ENCODE measurements around the gene SGCD. TPM values are rescaled to one million over a fixed set of nuclear protein-coding genes. Genes with fewer than 3 reads are reported as not detected.

SGCD gene
- total RNA-seq, 1 donor from 2014 or later: 8.8 TPM

DNA sequence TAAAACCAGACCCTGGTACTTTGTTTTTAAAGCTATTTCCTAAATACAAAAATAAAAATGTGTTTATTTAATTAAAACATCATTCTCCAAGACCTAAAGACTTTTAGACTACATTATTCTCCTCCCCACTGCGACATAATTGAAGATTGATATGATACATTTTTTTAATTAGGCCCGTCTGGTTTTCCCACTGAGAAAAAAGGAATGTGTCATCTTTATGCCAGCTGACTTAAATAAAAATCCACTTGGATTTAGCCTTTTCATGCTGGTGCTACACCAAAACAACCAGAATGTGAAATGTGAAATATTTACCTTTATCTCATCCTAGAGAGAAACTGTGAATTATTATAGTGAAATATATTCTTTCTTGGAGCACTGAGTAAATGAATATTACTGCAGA is 367.6 kb downstream of the SGCD start:
- DNase-seq (ENCODE audit: extremely low spot score, unreplicated experiment): no peak
- Mint-ChIP-seq H3K27me3 (peaks cover 4% of the 10 kb centered on the region), H3K4me3 (no peak overlapping the region), H3K36me3 (peaks cover 4% of the 10 kb centered on the region), H3K4me1 (ENCODE audit: unreplicated experiment) (peaks cover 14% of the 10 kb centered on the region), H3K27ac (no peak overlapping the region), H3K9me3 (no peaks in the 10 kb centered on the region)
- TF ChIP-seq, protein P1, sequence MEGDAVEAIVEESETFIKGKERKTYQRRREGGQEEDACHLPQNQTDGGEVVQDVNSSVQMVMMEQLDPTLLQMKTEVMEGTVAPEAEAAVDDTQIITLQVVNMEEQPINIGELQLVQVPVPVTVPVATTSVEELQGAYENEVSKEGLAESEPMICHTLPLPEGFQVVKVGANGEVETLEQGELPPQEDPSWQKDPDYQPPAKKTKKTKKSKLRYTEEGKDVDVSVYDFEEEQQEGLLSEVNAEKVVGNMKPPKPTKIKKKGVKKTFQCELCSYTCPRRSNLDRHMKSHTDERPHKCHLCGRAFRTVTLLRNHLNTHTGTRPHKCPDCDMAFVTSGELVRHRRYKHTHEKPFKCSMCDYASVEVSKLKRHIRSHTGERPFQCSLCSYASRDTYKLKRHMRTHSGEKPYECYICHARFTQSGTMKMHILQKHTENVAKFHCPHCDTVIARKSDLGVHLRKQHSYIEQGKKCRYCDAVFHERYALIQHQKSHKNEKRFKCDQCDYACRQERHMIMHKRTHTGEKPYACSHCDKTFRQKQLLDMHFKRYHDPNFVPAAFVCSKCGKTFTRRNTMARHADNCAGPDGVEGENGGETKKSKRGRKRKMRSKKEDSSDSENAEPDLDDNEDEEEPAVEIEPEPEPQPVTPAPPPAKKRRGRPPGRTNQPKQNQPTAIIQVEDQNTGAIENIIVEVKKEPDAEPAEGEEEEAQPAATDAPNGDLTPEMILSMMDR (conservative IDR thresholded peaks at IDR 0.05): no peak

DNA sequence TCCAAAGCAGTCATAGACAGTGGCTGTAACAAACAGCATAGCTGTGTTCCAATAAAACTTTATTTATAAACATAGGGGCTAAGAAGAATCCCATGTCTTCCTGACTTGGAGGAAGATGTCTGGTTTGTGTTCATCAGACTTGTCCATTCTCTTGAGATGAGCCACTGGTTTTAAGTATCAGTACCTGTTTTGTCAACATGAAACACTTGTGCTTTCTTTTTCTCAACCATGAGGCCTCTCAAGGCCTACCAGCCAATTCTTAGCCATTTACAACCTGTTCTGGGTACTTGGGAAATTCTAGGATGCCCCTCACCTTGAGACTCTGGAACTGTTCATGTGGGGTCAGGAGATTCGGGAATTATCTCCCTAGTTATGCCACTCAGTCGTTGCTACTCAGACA is 368.8 kb downstream of the SGCD start:
- Mint-ChIP-seq H3K27me3 (no peaks in the 10 kb centered on the region), H3K36me3 (no peaks in the 10 kb centered on the region), H3K4me3 (no peak overlapping the region), H3K4me1 (ENCODE audit: unreplicated experiment) (peaks cover 14% of the 10 kb centered on the region), H3K9me3 (no peaks in the 10 kb centered on the region), H3K27ac (no peak overlapping the region)
- TF ChIP-seq, protein P1 (conservative IDR thresholded peaks at IDR 0.05): no peak
- no peak for DNase-seq (ENCODE audit: extremely low spot score, unreplicated experiment)

DNA sequence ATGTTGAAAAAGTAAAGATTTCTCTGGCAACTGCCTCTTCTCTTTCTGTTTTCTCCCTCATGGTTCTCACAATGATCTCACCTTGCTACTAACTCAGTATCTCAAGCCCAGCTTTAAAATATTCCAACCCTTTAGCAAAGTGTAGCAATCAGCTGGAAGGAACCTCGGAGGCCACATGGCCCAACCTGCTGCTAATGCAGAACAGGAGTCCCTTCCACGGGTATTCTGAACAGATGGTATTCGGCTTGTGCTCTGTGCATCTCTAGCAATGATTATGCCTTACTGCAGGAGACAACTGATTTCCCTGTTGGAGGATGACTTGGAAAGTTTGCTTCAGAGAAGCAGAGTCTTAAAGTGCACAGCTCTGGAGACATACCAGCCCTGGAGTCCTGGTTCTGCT is 371.4 kb downstream of the SGCD start:
- no peaks in the 10 kb centered on the region for H3K27me3 Mint-ChIP-seq
- no peak for DNase-seq (ENCODE audit: extremely low spot score, unreplicated experiment)
- no peak overlapping the region for H3K27ac Mint-ChIP-seq
- H3K9me3 Mint-ChIP-seq: no peaks in the 10 kb centered on the region
- H3K4me3 Mint-ChIP-seq: no peak overlapping the region
- peaks cover 9% of the 10 kb centered on the region for H3K4me1 Mint-ChIP-seq (ENCODE audit: unreplicated experiment)
- H3K36me3 Mint-ChIP-seq: no peaks in the 10 kb centered on the region
- TF ChIP-seq, protein P1 (conservative IDR thresholded peaks at IDR 0.05): no peak

DNA sequence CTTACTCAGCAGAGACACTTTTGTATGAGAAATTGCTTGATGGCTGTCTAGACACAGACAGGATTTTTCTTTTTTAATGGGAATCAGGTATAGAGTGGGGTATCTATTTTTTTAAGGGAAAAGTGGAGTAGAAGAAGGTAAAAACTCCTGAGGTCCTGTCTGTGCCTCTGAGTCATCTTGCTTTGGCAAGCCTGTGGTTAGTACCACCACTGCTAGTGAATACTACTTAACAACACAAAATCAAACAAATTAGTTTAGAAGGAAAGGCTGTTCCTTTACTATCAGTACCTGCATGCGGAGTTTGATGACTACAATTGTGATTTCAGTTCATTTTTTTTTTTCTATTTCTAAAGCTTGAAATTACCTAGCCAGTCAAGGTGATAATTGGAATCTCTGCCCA is 372.2 kb downstream of the SGCD start:
- no peak for DNase-seq (ENCODE audit: extremely low spot score, unreplicated experiment)
- TF ChIP-seq, protein P1 (conservative IDR thresholded peaks at IDR 0.05): no peak
- Mint-ChIP-seq H3K27me3 (no peaks in the 10 kb centered on the region), H3K9me3 (no peaks in the 10 kb centered on the region), H3K36me3 (no peaks in the 10 kb centered on the region), H3K27ac (no peak overlapping the region), H3K4me1 (ENCODE audit: unreplicated experiment) (peaks cover under 1% of the 10 kb centered on the region), H3K4me3 (no peak overlapping the region)

DNA sequence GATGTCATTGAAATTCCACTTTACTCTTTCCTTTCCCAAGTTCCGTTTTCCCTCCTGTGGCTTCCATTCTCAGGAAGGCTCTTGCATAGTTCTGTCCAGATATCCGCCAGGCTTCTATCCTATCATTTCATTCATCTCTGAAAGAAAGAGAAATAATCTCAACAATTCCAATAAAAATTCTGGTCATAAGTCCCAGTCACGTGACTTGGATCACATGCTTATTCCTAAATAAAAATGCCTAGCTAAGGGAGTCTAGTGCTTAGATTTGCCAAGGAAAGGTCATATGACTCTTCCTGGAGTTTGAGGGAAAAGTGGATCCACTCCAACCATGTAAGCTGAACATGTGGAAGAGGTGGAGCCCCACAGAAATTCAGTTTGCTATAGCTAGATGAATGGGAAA is 377.2 kb downstream of the SGCD start:
- TF ChIP-seq, protein P1 (conservative IDR thresholded peaks at IDR 0.05): no peak
- no peaks in the 10 kb centered on the region for H3K9me3 Mint-ChIP-seq
- no peaks in the 10 kb centered on the region for H3K27me3 Mint-ChIP-seq
- H3K4me3 Mint-ChIP-seq: no peak overlapping the region
- H3K4me1 Mint-ChIP-seq (ENCODE audit: unreplicated experiment): peaks cover 4% of the 10 kb centered on the region
- no peaks in the 10 kb centered on the region for H3K36me3 Mint-ChIP-seq
- DNase-seq (ENCODE audit: extremely low spot score, unreplicated experiment): no peak
- no peak overlapping the region for H3K27ac Mint-ChIP-seq

DNA sequence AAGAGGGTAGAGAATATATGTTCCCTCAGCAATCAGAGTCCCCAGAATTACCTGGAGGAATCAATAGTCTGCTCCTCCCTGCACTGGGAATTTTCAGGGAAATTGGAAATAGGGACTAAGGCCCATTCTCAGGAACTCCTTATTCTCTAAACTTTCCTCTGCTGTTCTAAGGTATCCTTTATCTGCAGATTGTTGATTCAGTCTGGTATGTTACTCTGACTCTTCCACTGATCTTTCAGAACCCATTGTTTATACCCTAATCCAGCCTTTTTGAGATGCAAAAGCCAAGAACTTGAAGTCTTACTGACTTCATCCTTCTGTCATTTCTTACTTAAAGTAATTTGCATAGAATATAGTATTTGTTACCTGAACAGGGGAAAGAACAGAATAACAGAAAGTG is 379.7 kb downstream of the SGCD start:
- H3K36me3 Mint-ChIP-seq: no peaks in the 10 kb centered on the region
- H3K9me3 Mint-ChIP-seq: no peaks in the 10 kb centered on the region
- peaks cover 4% of the 10 kb centered on the region for H3K4me1 Mint-ChIP-seq (ENCODE audit: unreplicated experiment)
- TF ChIP-seq, protein P1 (conservative IDR thresholded peaks at IDR 0.05): no peak
- H3K27me3 Mint-ChIP-seq: no peaks in the 10 kb centered on the region
- H3K27ac Mint-ChIP-seq: no peak overlapping the region
- DNase-seq (ENCODE audit: extremely low spot score, unreplicated experiment): no peak
- H3K4me3 Mint-ChIP-seq: no peak overlapping the region

Data from type B pancreatic cell (in vitro differentiated cells).